Calu3 (cell line): ENCODE data around the gene LRRC28. TPM values are rescaled to one million over a fixed set of nuclear protein-coding genes. Genes with fewer than 3 reads are reported as not detected.
A peak's percentile ranks its signal among the peaks of the same experiment; 100 is the strongest.

ENCODE experiments used
- BruUV-seq: library from RNA; stranded (reverse); fragments of 400-500 nt; replicated peaks from 2 replicates; lab custom pipeline; 2021; lab: Mats Ljungman, UMichigan
- CTCF ChIA-PET: fragments of 300-600 bp; sonication (Branson Sonifier 250); formaldehyde crosslinking; loops from one replicate; lab custom pipeline; 2022; ENCODE audit warnings: antibody characterized with exemption; lab: Charles Lee
- DNase-seq: peaks from one replicate; pipeline ENCODE4 v3.0.0; 2022
- H3K27ac Mint-ChIP-seq: one replicate; pipeline ENCODE4 v1.8.0; 2022; ENCODE audit warnings: mixed read lengths; ENCODE audit not compliant: unreplicated experiment
- H3K27me3 Mint-ChIP-seq: one replicate; pipeline ENCODE4 v1.8.0; 2022; ENCODE audit warnings: mixed read lengths; ENCODE audit not compliant: unreplicated experiment
- H3K36me3 Mint-ChIP-seq: one replicate; pipeline ENCODE4 v1.8.0; 2022; ENCODE audit warnings: mild to moderate bottlenecking, moderate library complexity, mixed read lengths; ENCODE audit not compliant: insufficient read depth, unreplicated experiment
- H3K4me1 Mint-ChIP-seq: one replicate; pipeline ENCODE4 v1.8.0; 2022; ENCODE audit warnings: mild to moderate bottlenecking, low read depth, mixed read lengths; ENCODE audit not compliant: unreplicated experiment
- H3K4me3 Mint-ChIP-seq: one replicate; pipeline ENCODE4 v1.8.0; 2022; ENCODE audit warnings: mild to moderate bottlenecking, low read depth, moderate library complexity, mixed read lengths; ENCODE audit not compliant: unreplicated experiment
- H3K9me3 Mint-ChIP-seq: one replicate; pipeline ENCODE4 v1.8.0; 2022; ENCODE audit warnings: low read depth, mixed read lengths; ENCODE audit not compliant: unreplicated experiment
- CTCF ChIP-seq: fragments of 200-600 bp; IDR thresholded peaks from one replicate; pipeline ENCODE4 v1.8.0; 2022; ENCODE audit warnings: antibody characterized with exemption; ENCODE audit not compliant: unreplicated experiment
- intact Hi-C: fragments of 100-400 bp; cut with micrococcal nuclease; formaldehyde crosslinking; loops from one replicate; pipeline ENCODE4 v1.10.0; 2022; ENCODE audit not compliant: unreplicated experiment
- total RNA-seq: library from RNA; stranded (reverse); gene quantifications from 2 replicates; pipeline ENCODE4 v1.2.3, GENCODE V29; 2022

LRRC28 gene
- total RNA-seq, 1 experiment from 2014 or later = 21.8 TPM

- BruUV-seq = no TSS peak
- CTCF ChIA-PET = interaction anchor here (0.7 kb wide), 1 partner anchor 44 kb away, joined by 3 read pairs; no protein-coding TSS in a partner anchor
- Mint-ChIP-seq H3K4me3 (peak overlapping the region; percentile 13), H3K36me3 (no peaks in the 10 kb centered on the region), H3K27ac (peak overlapping the region; percentile 43), H3K9me3 (no peaks in the 10 kb centered on the region), H3K4me1 (peaks cover 36% of the 10 kb centered on the region), H3K27me3 (no peaks in the 10 kb centered on the region)
- no peak for TF ChIP-seq CTCF
- intact Hi-C loops = no loop called here
- peak; percentile 53 for DNase-seq
Measured at GRCh38 chr15:99424978-99425656, 173.8 kb downstream of the LRRC28 start.

- no peak overlapping the region for H3K4me3 Mint-ChIP-seq
- H3K36me3 Mint-ChIP-seq = no peaks in the 10 kb centered on the region
- H3K27me3 Mint-ChIP-seq = no peaks in the 10 kb centered on the region
- no peak overlapping the region for H3K27ac Mint-ChIP-seq
- no peaks in the 10 kb centered on the region for H3K9me3 Mint-ChIP-seq
- peak; percentile 41 for DNase-seq
- CTCF ChIA-PET = interaction anchor here (0.7 kb wide), 1 partner anchor 43 kb away, joined by 3 read pairs; no protein-coding TSS in a partner anchor
- intact Hi-C loops = no loop called here
- no peak for TF ChIP-seq CTCF
- no TSS peak for BruUV-seq
- peaks cover 36% of the 10 kb centered on the region for H3K4me1 Mint-ChIP-seq
Measured at GRCh38 chr15:99425657-99426301, 174.5 kb downstream of the LRRC28 start.

- no peak overlapping the region for H3K4me3 Mint-ChIP-seq
- peaks cover 36% of the 10 kb centered on the region for H3K4me1 Mint-ChIP-seq
- no peaks in the 10 kb centered on the region for H3K27me3 Mint-ChIP-seq
- intact Hi-C loops = no loop called here
- no peak for TF ChIP-seq CTCF
- DNase-seq = no peak
- H3K9me3 Mint-ChIP-seq = no peaks in the 10 kb centered on the region
- no peaks in the 10 kb centered on the region for H3K36me3 Mint-ChIP-seq
- no peak overlapping the region for H3K27ac Mint-ChIP-seq
- CTCF ChIA-PET = no interaction called here
- no TSS peak for BruUV-seq
Measured at GRCh38 chr15:99426431-99427105, 175.3 kb downstream of the LRRC28 start.

GRCh38 chr15:99427210-99427609 lies 175.9 kb downstream of the LRRC28 start:
- BruUV-seq = no TSS peak
- TF ChIP-seq CTCF = no peak
- CTCF ChIA-PET = no interaction called here
- Mint-ChIP-seq H3K4me3 (no peak overlapping the region), H3K36me3 (no peaks in the 10 kb centered on the region), H3K27ac (no peak overlapping the region), H3K4me1 (peaks cover 36% of the 10 kb centered on the region), H3K27me3 (no peaks in the 10 kb centered on the region), H3K9me3 (no peaks in the 10 kb centered on the region)
- DNase-seq = no peak
- intact Hi-C loops = no loop called here
